Ascending aorta (tissue), 2 donors: ENCODE data around the gene HMG20A. TPM values are rescaled to one million over a fixed set of nuclear protein-coding genes. Genes with fewer than 3 reads are reported as not detected.

Experiments
- DNase-seq, 2 donors: peaks; one replicate each; pipeline ENCODE4 v3.0.0-alpha.2; 2019; ENCODE audit warnings: low spot score in 2 of 2
- H3K27ac ChIP-seq, 2 donors: fragments of 200-600 bp; sonication (generic); one replicate each; pipeline ENCODE4 v1.5.1; 2016 to 2017; ENCODE audit warnings: mild to moderate bottlenecking in 1 of 2
- H3K27me3 ChIP-seq: fragments of 200-600 bp; sonication (generic); one replicate; pipeline ENCODE4 v1.5.1; 2017
- H3K36me3 ChIP-seq, 2 donors: fragments of 200-600 bp; sonication (generic); one replicate each; pipeline ENCODE4 v1.5.1; 2016
- H3K4me1 ChIP-seq, 2 donors: fragments of 200-600 bp; sonication (generic); one replicate each; pipeline ENCODE4 v1.5.1; 2016 to 2017; ENCODE audit warnings: mild to moderate bottlenecking in 1 of 2
- H3K4me3 ChIP-seq, 2 donors: fragments of 200-600 bp; sonication (generic); one replicate each; pipeline ENCODE4 v1.5.1; 2016 to 2017; ENCODE audit warnings: mild to moderate bottlenecking in 1 of 2
- H3K9me3 ChIP-seq, 2 donors: fragments of 200-600 bp; sonication (generic); one replicate each; pipeline ENCODE4 v1.5.1; 2016
- CTCF ChIP-seq, 3 experiments: fragments of 200-600 bp in 2 of 3; fragments of 450-650 bp in 1 of 3; sonication (generic) in 2 of 3; IDR thresholded peaks; one replicate each; pipeline ENCODE4 v1.5.1; 2016 to 2019; ENCODE audit warnings: antibody characterized with exemption in 3 of 3, mild to moderate bottlenecking in 1 of 3, moderate library complexity in 1 of 3
- intact Hi-C: fragments of 100-400 bp; cut with DNase I; formaldehyde crosslinking; loops from one replicate; pipeline ENCODE4 v1.15.1; 2023
- total RNA-seq: library from RNA; depleted of rRNA; stranded (reverse); fragments of >200 nt; gene quantifications from one replicate; pipeline ENCODE4 v1.1.0, GENCODE V29; 2016

HMG20A gene
- total RNA-seq, 1 donor from 2014 or later, result 17.7 TPM

GRCh38 chr15:77426871-77427270, 6.2 kb downstream of the HMG20A start:
- Histone ChIP-seq H3K27ac (no peak overlapping the region), H3K9me3 (no peaks in the 10 kb centered on the region), H3K4me3 (no peak overlapping the region), H3K4me1 (no peaks in the 10 kb centered on the region), H3K27me3 (no peaks in the 10 kb centered on the region), H3K36me3 (no peaks in the 10 kb centered on the region)
- intact Hi-C loops, result loop anchor here (10.0 kb wide), 1 partner anchor 492 kb away; the partner anchor contains the start of gene RCN2
- DNase-seq, result no peak
- no peak for TF ChIP-seq CTCF (IDR thresholded peaks at IDR 0.05)

GRCh38 chr15:77430213-77430612, 9.5 kb downstream of the HMG20A start:
- Histone ChIP-seq H3K9me3 (no peaks in the 10 kb centered on the region), H3K4me3 (no peak overlapping the region), H3K27ac (no peak overlapping the region), H3K27me3 (no peaks in the 10 kb centered on the region), H3K36me3 (no peaks in the 10 kb centered on the region), H3K4me1 (no peaks in the 10 kb centered on the region)
- no peak for DNase-seq
- TF ChIP-seq CTCF (IDR thresholded peaks at IDR 0.05), result no peak
- intact Hi-C loops, result no loop called here

GRCh38 chr15:77430652-77431051, 10.0 kb downstream of the HMG20A start:
- H3K27ac ChIP-seq, result no peak overlapping the region
- intact Hi-C loops, result no loop called here
- H3K36me3 ChIP-seq, result no peaks in the 10 kb centered on the region
- no peak for DNase-seq
- H3K4me1 ChIP-seq, result no peaks in the 10 kb centered on the region
- no peaks in the 10 kb centered on the region for H3K27me3 ChIP-seq
- no peak for TF ChIP-seq CTCF (IDR thresholded peaks at IDR 0.05)
- H3K4me3 ChIP-seq, result no peak overlapping the region
- no peaks in the 10 kb centered on the region for H3K9me3 ChIP-seq

GRCh38 chr15:77436822-77437221, 16.1 kb downstream of the HMG20A start:
- TF ChIP-seq CTCF (IDR thresholded peaks at IDR 0.05), result no peak
- DNase-seq, result no peak
- Histone ChIP-seq H3K4me3 (no peak overlapping the region), H3K9me3 (no peaks in the 10 kb centered on the region), H3K27ac (no peak overlapping the region), H3K27me3 (no peaks in the 10 kb centered on the region), H3K4me1 (no peaks in the 10 kb centered on the region), H3K36me3 (no peaks in the 10 kb centered on the region)
- intact Hi-C loops, result no loop called here

- intact Hi-C loops, result no loop called here
- no peak for TF ChIP-seq CTCF (IDR thresholded peaks at IDR 0.05)
- H3K27ac ChIP-seq, result no peak overlapping the region
- no peaks in the 10 kb centered on the region for H3K4me1 ChIP-seq
- H3K4me3 ChIP-seq, result no peak overlapping the region
- no peak for DNase-seq
- no peaks in the 10 kb centered on the region for H3K27me3 ChIP-seq
- no peaks in the 10 kb centered on the region for H3K36me3 ChIP-seq
- H3K9me3 ChIP-seq, result no peaks in the 10 kb centered on the region
Measured at GRCh38 chr15:77437264-77437663, 16.6 kb downstream of the HMG20A start.

GRCh38 chr15:77440378-77440999, 19.8 kb downstream of the HMG20A start:
- no peaks in the 10 kb centered on the region for H3K9me3 ChIP-seq
- H3K27ac ChIP-seq, result no peak overlapping the region
- TF ChIP-seq CTCF (IDR thresholded peaks at IDR 0.05), result no peak
- no peak for DNase-seq
- no peaks in the 10 kb centered on the region for H3K27me3 ChIP-seq
- intact Hi-C loops, result no loop called here
- H3K4me1 ChIP-seq, result peaks cover 0 to 4% of the 10 kb centered on the region in 2 donors
- no peak overlapping the region for H3K4me3 ChIP-seq
- H3K36me3 ChIP-seq, result no peaks in the 10 kb centered on the region
